NCI-H446 (cell line): ENCODE results near the gene SMOC1.

Experiments used
- DNase-seq, 2 experiments: peaks; one replicate each; lab custom pipeline; 2025; lab: John Stamatoyannopoulos, UW

SMOC1 gene

DNA sequence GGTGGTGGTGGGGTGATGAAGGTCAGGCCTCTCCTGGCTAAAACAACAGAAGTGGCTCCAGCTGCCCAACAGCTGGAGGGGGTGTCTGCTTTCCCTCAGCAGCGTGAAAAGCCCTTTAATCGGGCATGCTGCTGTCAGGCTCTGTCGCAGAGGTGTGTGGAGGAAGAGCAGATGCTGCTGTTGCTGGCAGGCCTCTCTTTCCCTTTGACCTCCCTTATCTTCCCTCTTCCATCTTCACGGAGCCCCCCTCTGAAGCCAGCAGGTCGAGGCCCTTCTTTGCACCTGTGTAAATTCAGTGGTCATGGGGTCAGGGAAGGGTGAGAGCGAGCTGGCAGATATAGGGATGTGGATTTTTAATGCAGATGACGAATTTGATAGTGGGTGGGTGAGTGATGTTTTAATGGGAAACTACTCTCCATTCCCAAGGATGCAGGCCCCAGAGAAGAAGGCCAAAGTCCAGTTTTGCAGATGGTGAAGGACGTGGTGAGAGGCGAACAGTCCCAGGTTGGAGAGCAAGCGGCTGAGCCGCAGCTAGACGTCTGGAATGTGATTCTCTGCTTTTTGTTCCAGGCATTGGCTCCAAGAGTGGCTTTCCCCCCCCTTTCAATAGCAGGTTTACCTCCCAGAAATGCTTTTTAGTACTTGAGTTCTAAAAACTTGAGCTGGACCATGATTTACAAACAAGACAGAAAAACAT, 64.0 kb downstream of the SMOC1 start:
- DNase-seq = no peak

DNA sequence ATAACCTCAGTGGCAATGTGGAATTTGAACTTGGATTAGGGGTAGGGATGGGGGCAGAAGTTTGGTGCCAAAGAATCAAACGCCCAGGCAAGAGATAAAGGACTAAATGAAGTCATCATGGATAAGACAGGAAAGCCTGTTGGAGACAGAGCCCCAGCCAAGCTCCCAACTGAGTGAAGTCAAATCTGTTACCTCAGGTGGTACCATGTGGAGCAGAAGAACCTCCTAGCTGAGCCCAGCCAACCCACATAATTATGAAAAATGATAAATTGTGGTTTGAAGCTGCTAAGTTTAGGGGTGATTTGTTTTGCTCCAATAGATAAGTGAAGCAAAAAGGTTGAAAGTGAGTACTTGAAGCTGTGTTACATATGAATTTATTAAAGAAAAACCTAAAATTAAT, 66.1 kb downstream of the SMOC1 start:
- DNase-seq = no peak

- DNase-seq = peak; percentile 90 to 92
Observed at GRCh38 chr14:69945912-69946311, 66.7 kb downstream of the SMOC1 start.

GRCh38 chr14:69948351-69948750, 69.1 kb downstream of the SMOC1 start:
- DNase-seq = peak; percentile 21 to 73

DNA sequence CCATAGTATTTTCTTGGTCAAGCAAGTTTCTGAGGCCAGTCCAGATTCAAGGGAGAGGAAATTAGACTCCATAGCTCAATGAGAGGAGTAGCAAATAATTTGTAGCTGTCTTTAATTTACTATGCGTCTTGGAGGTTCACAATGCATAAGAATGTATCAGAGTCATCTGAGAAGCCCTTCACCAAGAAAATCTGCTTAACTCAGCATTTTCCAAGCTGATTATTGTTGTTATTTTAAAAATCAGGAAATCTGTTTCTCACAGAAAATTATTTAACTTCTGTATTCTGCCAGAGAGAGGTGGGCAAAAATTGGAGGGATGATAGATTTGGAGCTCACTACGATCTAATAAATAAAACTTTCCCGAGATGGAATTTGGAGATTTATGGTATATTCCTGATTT, 72.0 kb downstream of the SMOC1 start:
- no peak for DNase-seq

- no peak for DNase-seq
Observed at GRCh38 chr14:69951935-69952334, 72.7 kb downstream of the SMOC1 start.

DNA sequence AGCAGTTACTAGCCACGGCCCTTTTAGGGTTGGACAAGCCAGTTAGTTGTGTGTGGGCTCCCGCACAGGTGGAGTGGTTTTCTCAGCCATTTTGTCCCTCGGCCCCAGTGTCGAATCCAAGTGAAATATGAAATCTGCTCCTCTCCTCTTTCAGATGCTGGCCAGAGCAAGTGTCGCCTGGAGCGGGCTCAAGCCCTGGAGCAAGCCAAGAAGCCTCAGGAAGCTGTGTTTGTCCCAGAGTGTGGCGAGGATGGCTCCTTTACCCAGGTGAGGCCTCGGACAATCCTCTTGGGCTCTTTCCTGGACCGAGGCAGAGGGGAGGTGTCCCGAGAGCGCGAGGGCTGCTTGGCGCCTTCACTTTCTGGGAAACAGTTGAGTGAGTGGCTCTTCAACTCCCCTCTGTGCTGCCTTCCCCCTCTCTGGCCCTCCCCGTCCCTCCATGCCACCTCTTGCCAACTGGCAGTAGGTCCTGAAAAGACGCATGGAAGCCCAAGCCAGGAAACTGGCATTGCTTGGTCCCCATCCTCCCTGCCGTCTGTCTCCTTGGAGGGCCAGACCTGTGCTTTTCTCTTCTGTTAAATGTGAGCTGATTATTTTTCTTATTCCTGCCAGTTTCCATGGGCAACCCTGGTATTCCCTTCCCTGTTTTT, 74.2 kb downstream of the SMOC1 start:
- DNase-seq = peak; percentile 88 to 96

DNA sequence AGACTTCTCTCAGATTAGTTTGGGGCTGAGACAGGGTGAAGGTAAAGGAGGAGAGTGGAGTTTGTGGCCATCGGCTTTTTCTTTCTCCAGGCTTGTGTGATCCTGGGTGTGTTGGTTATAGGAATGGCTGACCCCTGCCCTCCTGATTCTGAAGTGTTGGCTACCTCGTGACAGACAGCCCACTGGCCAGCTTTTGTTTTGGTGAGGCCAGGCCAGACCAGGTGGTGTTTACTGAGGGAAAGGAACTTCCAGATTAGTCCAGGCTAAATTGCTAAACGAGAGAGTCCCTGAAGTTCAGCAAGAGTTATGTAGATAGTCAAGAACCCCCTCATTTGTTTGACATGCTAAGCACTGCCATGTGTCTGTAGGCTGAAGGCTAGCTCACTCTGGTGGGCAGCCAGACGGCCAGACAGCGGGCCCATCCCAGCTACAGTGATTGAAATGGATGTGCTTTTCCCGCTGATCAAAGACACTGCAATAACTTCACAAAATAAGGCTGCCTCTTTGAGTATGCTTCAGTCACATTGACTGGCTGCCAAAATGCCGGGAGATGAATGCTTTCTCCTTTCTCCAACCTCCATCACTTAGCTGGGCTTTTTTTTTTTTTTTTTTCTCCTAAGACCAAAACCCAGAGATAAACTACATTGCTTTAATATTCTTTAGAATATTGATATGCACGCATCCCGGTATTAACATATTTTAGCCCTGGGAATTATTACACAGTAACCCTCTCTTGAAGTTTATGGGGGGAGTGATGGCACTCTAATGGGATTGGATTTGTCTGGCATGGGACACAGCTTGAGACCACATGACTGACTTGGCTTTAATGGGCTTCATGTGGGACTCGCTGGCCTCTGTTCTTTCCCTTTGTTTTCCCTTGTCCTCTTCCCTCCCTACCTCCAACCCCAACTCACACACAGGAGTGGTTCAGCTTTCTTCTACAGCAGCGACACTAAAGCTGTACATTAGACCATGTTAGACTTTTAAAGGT, 76.9 kb downstream of the SMOC1 start:
- DNase-seq = peak; percentile 71 to 83

- DNase-seq = peak; percentile 72 to 86
Observed at GRCh38 chr14:69956970-69957369, 77.8 kb downstream of the SMOC1 start.

DNA sequence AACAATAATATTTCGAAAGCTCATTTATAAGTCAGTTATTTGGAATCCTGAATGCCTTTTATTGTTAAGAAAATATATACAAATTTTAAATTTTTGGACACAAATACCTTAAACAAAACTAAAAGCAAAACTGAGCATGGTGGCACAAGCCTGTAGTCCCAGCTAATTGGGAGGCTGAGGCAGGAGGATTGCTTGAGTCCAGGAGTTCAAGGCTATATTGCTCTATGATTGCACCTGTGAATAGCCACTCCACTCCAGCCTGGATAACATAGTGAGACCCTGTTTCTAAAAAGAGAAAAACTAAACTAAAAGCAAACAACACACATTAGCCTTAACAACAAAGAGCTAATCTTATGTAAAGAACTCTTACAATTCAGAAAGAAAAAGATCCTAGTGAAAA, 78.8 kb downstream of the SMOC1 start:
- DNase-seq = no peak

DNA sequence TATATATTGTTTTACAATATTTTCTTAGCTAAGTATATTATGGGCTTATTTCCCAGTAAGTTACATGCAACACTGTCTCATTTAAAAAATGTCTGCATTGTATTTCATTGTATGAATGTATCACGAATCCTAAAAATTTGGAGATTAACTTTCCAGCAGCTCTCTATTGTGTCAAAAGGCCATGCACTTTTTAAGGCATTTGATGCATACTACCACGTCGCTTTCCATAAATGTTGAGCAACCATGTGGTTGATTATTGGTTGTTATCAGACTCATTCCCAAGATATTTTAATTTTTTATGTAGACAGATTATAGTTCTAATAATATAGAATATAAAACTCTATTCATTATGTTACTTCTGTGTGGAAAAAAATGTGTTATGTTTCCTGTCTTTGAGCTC, 79.9 kb downstream of the SMOC1 start:
- DNase-seq = no peak

DNA sequence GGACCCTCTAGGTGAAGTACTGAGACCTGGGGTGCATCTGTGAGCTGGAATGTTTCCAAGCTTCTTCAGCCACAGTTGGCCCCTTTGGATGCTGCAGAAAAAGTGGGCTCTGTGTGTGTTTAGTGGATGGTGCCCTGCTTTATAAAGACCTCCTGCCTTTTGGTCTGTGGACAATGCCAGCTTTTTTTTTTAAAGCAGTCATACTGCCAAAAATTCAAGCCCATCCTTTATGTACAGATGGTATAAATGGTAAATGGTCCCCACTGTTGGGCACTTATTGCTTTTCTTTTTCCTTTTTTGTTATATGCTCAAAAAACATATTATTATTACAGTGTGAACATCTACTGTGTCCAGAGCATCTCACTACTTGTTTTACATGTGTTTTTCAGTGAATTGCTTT, 81.1 kb downstream of the SMOC1 start:
- DNase-seq = peak; percentile 54 to 86

DNA sequence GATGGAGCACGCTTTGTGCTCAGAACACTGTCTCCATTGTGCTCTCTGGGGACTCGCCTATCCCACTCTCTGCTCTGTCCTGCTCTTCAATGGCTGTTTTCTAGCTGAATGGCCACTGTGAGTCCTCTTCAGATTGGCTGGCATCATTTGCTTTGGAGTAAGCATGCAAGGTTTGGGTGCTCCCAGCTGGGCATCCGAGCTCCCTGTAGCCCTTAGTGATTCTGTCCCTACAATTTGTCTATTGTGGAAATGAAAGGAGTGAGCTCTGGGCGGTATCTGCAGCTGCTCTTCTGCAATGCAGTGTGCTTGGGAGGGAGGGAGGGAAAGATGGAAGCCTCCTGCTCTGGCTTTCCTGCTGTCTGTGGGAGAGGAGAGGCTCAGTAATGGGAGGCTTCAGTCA, 84.8 kb downstream of the SMOC1 start:
- DNase-seq = no peak

DNA sequence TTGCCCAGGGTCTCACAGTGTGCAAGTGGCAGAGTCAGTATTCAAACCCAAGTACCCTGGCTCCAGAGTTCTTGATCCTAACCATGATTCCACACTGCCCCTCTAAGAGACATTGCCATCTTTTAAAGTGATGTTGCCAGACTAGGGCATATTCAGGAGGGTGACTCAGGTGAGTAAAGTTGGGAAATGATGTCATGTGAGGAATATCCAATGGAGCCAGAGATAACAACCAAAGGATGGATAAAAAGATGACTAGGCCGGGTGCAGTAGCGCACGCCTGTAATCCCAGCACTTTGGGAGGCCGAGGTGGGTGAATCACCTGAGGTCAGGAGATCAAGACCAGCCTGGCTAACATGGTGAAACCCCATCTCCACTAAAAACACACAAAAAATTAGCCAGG, 85.6 kb downstream of the SMOC1 start:
- no peak for DNase-seq

- DNase-seq = no peak
Observed at GRCh38 chr14:69968132-69968531, 88.9 kb downstream of the SMOC1 start.

- DNase-seq = peak in 1 of 2 experiments; percentile 45
Observed at GRCh38 chr14:69968681-69969080, 89.5 kb downstream of the SMOC1 start.

DNA sequence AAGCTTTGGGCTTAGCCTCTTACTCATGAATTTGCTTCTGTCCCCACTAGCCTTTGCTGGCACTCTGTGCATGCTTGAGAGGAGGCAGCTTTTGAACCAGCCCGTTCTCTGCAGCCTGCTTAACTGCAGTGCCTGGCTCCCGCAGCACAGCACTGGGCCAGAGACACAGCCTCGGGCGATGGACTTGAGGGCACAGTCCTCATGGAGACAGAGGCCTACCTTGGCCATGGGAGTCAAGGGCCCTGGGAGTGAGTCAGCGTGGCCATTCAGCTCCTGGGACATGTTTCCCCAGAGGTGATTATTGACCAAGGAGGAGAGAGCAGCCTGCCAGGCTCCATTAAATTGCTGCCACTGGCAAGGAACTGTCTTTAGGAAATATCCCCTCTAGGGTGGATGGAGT, 93.5 kb downstream of the SMOC1 start:
- peak in 1 of 2 experiments; percentile 26 for DNase-seq

GRCh38 chr14:69973846-69974245, 94.6 kb downstream of the SMOC1 start:
- DNase-seq = no peak

- no peak for DNase-seq
Observed at GRCh38 chr14:69979882-69980281, 100.7 kb downstream of the SMOC1 start.

- DNase-seq = no peak
Observed at GRCh38 chr14:69980457-69981425, 101.5 kb downstream of the SMOC1 start.

DNA sequence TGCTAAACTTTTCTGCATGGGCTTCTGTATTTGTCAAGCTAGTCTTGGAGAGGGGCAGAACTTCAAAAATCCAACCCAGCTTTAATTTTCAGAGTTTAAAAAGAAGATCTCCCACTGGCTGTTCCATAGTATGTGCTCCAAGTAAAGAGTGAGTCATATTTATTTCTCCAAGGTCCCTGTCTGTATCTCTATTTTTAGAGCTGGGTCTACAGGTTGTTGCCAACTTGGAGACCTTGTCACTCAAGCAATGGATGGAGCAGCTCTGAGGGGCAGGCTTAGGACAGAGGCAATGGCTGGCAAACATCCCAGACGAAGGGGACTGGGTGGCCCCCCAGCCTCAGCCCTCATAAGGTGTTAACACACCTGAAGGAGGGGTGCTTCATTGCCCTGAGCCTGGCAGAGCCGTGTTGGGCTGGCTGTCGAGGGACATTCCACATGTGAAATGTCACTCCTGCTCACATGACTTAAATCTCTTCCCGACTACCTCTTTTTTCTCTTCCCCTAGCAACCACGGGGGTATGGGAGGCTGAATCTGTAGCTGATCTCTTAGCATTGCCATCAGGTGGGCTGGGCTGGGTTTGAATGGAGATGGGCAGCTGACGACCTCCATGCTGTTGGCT, 103.1 kb downstream of the SMOC1 start:
- DNase-seq = peak; percentile 31 to 57
